Peyer's patch (tissue), 4 donors: ENCODE measurements around the gene UACA.

Experiments
- CTCF ChIP-seq, 6 experiments: fragments of 450-650 bp in 4 of 6; fragments of 200-600 bp in 2 of 6; sonication (generic) in 1 of 6; IDR thresholded peaks; one replicate each; pipeline ENCODE4 v1.5.1; 2017 to 2019; ENCODE audit warnings: antibody characterized with exemption in 6 of 6, mild to moderate bottlenecking in 3 of 6, moderate library complexity in 1 of 6
- POLR2A ChIP-seq, 2 donors: fragments of 450-650 bp; IDR thresholded peaks; one replicate each; pipeline ENCODE4 v1.5.1; 2017; ENCODE audit warnings: antibody characterized with exemption in 2 of 2, mild to moderate bottlenecking in 2 of 2, moderate library complexity in 2 of 2

GRCh38 chr15:70628549-70628896 lies 134.8 kb downstream of the UACA start:
- TF ChIP-seq CTCF (IDR thresholded peaks at IDR 0.05), result no peak
- no peak for TF ChIP-seq POLR2A (IDR thresholded peaks at IDR 0.05)
